Caco-2 (cell line): Measurements from ENCODE around the gene MYH6. TPM values are rescaled to one million over a fixed set of nuclear protein-coding genes. Genes with fewer than 3 reads are reported as not detected.

Experiments
- BruUV-seq: library from RNA; stranded (reverse); fragments of 400-500 nt; replicated peaks from 2 replicates; lab custom pipeline; 2021; lab: Mats Ljungman, UMichigan
- CTCF ChIA-PET: fragments of 300-600 bp; sonication (Branson Sonifier 250); formaldehyde crosslinking; loops from one replicate; lab custom pipeline; 2022; ENCODE audit warnings: antibody characterized with exemption; lab: Charles Lee
- POLR2A ChIA-PET: fragments of 300-600 bp; sonication (Branson Sonifier 250); formaldehyde crosslinking; loops from one replicate; lab custom pipeline; 2022; ENCODE audit warnings: antibody characterized with exemption; lab: Charles Lee
- DNase-seq, 2 experiments: peaks; one replicate each; pipeline versions ENCODE4 v3.0.0 to v3.0.0-alpha.2; 2020 to 2022
- H3K27me3 ChIP-seq: replicated peaks from 2 replicates; pipeline ENCODE4 v1.6.0; 2011; ENCODE audit warnings: low read length; ENCODE audit not compliant: control insufficient read depth, insufficient read depth
- H3K36me3 ChIP-seq: 2 replicates; pipeline ENCODE4 v1.5.1; 2011; ENCODE audit warnings: low read length; ENCODE audit not compliant: control insufficient read depth, insufficient read depth
- H3K4me1 ChIP-seq: fragments of 250-450 bp; sonication (Bioruptor Pico); 2 replicates; pipeline ENCODE4 v1.5.1; 2020; ENCODE audit warnings: mild to moderate bottlenecking
- H3K4me3 ChIP-seq: 2 replicates; pipeline ENCODE4 v1.5.1; 2011; ENCODE audit warnings: low read depth, mild to moderate bottlenecking, control low read depth, low read length
- H3K9me3 ChIP-seq: fragments of 250-450 bp; sonication (Bioruptor Pico); 2 replicates; pipeline ENCODE4 v1.5.1; 2020; ENCODE audit warnings: mild to moderate bottlenecking, moderate library complexity
- H3K27ac Mint-ChIP-seq: one replicate; pipeline ENCODE4 v1.8.0; 2022; ENCODE audit warnings: mixed read lengths; ENCODE audit not compliant: unreplicated experiment
- H3K27me3 Mint-ChIP-seq: one replicate; pipeline ENCODE4 v1.8.0; 2022; ENCODE audit warnings: mixed read lengths; ENCODE audit not compliant: insufficient read depth, unreplicated experiment
- H3K36me3 Mint-ChIP-seq: one replicate; pipeline ENCODE4 v1.8.0; 2022; ENCODE audit warnings: mild to moderate bottlenecking, mixed read lengths; ENCODE audit not compliant: insufficient read depth, unreplicated experiment
- H3K4me1 Mint-ChIP-seq: one replicate; pipeline ENCODE4 v1.8.0; 2022; ENCODE audit warnings: low read depth, mixed read lengths; ENCODE audit not compliant: unreplicated experiment
- H3K4me3 Mint-ChIP-seq: one replicate; pipeline ENCODE4 v1.8.0; 2022; ENCODE audit warnings: mild to moderate bottlenecking, moderate library complexity, mixed read lengths; ENCODE audit not compliant: unreplicated experiment
- H3K9me3 Mint-ChIP-seq: one replicate; pipeline ENCODE4 v1.8.0; 2022; ENCODE audit warnings: mixed read lengths; ENCODE audit not compliant: unreplicated experiment
- intact Hi-C: fragments of 100-400 bp; cut with micrococcal nuclease; formaldehyde crosslinking; loops from one replicate; pipeline ENCODE4 v1.10.0; 2022; ENCODE audit not compliant: unreplicated experiment
- total RNA-seq: library from RNA; stranded (reverse); gene quantifications from 2 replicates; pipeline ENCODE4 v1.2.3, GENCODE V29; 2022
- TF ChIP-seq, protein P1 (sequence below), 2 experiments: fragments of 200-600 bp in 1 of 2; IDR thresholded peaks; 1 replicate in 1 of 2; 2 replicates in 1 of 2; pipeline versions ENCODE4 v1.5.1 to v1.8.0; 2011 to 2022; ENCODE audit warnings: antibody characterized with exemption in 1 of 2, control low read depth in 1 of 2, inconsistent platforms in 1 of 2, low read depth in 1 of 2, low read length in 1 of 2, mild to moderate bottlenecking in 1 of 2, moderate library complexity in 1 of 2; ENCODE audit not compliant: insufficient read depth in 1 of 2, severe bottlenecking in 1 of 2, unreplicated experiment in 1 of 2

Gene MYH6
- total RNA-seq, 1 experiment from 2014 or later = not detected

DNA sequence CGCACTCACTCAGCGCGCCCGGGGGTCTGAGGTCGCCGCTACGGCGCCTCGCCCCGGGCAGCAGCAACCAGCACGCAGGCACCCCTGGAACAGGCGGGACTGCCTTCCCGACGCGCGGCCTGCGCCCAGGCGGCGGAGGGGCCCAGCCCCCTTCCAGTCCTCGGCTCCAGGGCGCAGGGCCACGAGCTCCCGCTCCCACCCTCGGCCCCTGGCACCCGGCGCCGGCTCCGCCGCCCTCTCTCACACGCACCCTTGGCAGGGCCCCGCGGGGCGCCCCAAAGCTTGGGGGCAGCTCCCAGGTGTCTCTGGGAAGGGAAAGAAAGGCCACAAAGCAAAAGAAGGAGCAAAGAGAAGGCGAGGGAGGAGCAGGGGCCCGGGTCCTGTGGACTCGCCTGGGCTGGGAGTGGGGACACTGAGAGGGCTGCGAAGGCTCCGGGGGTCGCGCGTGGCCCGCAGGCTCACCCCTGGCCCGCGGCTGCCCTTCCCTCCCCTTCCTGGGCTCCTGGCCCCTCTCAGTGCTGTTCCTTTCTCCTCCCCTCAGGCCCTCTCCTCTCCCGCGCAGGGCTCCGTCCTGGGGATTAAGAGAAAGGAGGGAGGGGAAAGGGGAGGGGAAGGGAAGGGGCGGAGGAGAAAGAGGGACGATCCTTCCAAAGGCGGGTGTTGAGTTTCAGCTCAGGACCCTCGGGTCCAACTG is 42.2 kb downstream of the MYH6 start:
- no peaks in the 10 kb centered on the region for H3K36me3 ChIP-seq
- H3K27ac Mint-ChIP-seq = no peak overlapping the region
- ChIA-PET CTCF (no interaction called here), POLR2A (no interaction called here)
- no peaks in the 10 kb centered on the region for H3K4me1 ChIP-seq
- H3K4me3 ChIP-seq = no peak overlapping the region
- DNase-seq = no peak
- no peaks in the 10 kb centered on the region for H3K4me1 Mint-ChIP-seq
- no peaks in the 10 kb centered on the region for H3K27me3 Mint-ChIP-seq
- no peaks in the 10 kb centered on the region for H3K27me3 ChIP-seq
- TF ChIP-seq, protein P1, sequence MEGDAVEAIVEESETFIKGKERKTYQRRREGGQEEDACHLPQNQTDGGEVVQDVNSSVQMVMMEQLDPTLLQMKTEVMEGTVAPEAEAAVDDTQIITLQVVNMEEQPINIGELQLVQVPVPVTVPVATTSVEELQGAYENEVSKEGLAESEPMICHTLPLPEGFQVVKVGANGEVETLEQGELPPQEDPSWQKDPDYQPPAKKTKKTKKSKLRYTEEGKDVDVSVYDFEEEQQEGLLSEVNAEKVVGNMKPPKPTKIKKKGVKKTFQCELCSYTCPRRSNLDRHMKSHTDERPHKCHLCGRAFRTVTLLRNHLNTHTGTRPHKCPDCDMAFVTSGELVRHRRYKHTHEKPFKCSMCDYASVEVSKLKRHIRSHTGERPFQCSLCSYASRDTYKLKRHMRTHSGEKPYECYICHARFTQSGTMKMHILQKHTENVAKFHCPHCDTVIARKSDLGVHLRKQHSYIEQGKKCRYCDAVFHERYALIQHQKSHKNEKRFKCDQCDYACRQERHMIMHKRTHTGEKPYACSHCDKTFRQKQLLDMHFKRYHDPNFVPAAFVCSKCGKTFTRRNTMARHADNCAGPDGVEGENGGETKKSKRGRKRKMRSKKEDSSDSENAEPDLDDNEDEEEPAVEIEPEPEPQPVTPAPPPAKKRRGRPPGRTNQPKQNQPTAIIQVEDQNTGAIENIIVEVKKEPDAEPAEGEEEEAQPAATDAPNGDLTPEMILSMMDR (IDR thresholded peaks at IDR 0.05; ENCODE audit: insufficient read depth in 1 of 2, low read depth in 1 of 2, low read length in 1 of 2, severe bottlenecking in 1 of 2, unreplicated experiment in 1 of 2) = no peak
- H3K4me3 Mint-ChIP-seq = no peak overlapping the region
- H3K9me3 ChIP-seq = no peaks in the 10 kb centered on the region
- intact Hi-C loops = no loop called here
- BruUV-seq = no TSS peak
- H3K36me3 Mint-ChIP-seq = peaks cover 6% of the 10 kb centered on the region
- H3K9me3 Mint-ChIP-seq = no peaks in the 10 kb centered on the region

DNA sequence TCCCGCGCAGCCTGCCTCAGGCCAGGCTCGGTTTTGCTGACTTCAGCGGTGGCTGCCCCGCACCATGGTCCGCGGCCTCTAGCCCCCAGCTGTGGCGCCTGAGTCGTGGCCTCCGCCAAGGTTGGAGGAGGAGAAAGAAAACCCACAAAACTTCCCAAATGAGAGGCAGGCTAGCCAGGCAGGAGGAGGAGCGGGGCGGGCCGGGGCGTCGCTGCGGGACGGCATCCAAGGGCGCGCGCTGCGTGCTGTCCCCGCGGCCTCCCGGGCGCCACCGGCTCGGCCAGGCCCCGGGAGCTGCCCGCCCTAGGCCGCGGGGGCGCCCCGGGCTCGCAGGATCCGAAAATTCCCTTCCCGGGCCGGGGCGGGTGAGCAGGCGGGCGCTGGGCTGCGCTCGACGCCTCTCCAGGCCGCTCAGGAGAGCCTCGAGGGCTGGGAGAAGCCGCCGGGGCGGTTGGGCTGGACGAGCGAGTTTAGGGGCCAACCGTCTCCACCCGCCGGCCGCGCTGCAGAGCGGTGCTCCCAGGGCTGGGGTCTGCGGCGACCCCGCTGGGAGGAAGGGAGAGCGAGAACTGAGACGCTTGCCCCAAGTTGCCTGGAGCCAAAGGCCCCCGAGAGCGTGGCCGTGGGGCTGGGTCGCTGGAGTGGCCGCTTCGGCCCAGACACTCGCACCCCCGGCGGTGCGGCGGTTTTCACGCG is 42.9 kb downstream of the MYH6 start, which contains the start of gene EFS:
EFS (minus strand) TSS at position 137 of the 696 bp plus-strand sequence. CDS start 147 bp downstream, outside the sequence.
- TF ChIP-seq, protein P1 (IDR thresholded peaks at IDR 0.05; ENCODE audit: insufficient read depth in 1 of 2, low read depth in 1 of 2, low read length in 1 of 2, severe bottlenecking in 1 of 2, unreplicated experiment in 1 of 2) = no peak
- Mint-ChIP-seq H3K4me3 (peak within 1 kb of the TSS; percentile 20), H3K9me3 (no peaks in the 10 kb centered on the region), H3K4me1 (no peaks in the 10 kb centered on the region), H3K27ac (no peak within 1 kb of the TSS), H3K27me3 (no peaks in the 10 kb centered on the region), H3K36me3 (peaks cover 6% of the 10 kb centered on the region)
- intact Hi-C loops = no loop called here
- H3K27me3 ChIP-seq = no peaks in the 10 kb centered on the region
- CTCF ChIA-PET = no interaction called here
- no peak for DNase-seq
- no peaks in the 10 kb centered on the region for H3K9me3 ChIP-seq
- POLR2A ChIA-PET = no interaction called here
- H3K4me1 ChIP-seq = no peaks in the 10 kb centered on the region
- no peak within 1 kb of the TSS for H3K4me3 ChIP-seq
- no peaks in the 10 kb centered on the region for H3K36me3 ChIP-seq
- no TSS peak for BruUV-seq

DNA sequence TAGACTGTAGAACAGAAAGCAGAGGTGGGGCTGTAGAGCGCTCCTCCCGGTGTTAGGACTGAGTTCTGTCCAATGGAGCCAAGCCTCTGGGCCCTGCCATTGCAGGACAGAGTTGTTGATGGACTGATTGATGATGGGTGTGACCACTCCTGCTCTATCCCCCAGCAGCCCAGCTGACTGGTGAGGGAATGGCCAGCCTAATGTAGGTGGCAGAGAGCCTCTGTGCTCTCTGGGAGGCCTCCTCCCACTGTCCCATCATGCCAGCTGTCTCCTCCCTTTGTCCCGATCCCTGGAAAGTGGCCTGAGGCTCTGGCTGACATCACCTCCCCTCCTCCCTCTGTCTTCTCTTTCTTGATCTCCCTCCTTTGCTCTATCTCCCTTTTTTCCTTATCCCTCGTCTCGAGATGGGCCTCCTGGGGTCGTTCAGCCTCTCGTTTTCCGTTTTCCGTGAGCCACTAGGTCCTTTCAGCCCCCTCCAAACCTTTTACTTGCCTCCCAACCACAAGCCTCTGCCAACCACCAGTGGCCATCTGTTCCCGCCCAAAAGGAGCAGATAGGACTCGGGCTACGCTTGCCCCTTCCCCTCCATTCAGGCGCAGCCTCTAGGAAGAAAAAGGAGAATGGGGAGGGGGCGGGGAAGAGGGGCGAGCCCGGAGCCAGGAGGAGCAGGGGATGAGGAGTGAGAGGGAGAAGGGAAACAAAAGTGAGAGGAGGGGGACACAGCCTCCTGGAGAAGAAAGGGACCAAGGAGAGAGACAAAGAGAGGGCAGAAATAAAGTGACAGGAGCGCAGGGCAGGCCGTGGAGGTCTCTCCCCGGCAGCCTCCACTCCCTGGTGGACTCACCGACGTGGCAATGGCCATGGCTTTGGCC is 43.7 kb downstream of the MYH6 start:
- H3K27me3 ChIP-seq = no peaks in the 10 kb centered on the region
- no peaks in the 10 kb centered on the region for H3K9me3 ChIP-seq
- intact Hi-C loops = no loop called here
- H3K4me1 Mint-ChIP-seq = no peaks in the 10 kb centered on the region
- no peak overlapping the region for H3K4me3 ChIP-seq
- ChIA-PET CTCF (no interaction called here), POLR2A (no interaction called here)
- H3K4me3 Mint-ChIP-seq = peak overlapping the region; percentile 20
- H3K27ac Mint-ChIP-seq = no peak overlapping the region
- no peaks in the 10 kb centered on the region for H3K36me3 ChIP-seq
- H3K36me3 Mint-ChIP-seq = peaks cover 6% of the 10 kb centered on the region
- BruUV-seq = no TSS peak
- TF ChIP-seq, protein P1 (IDR thresholded peaks at IDR 0.05; ENCODE audit: insufficient read depth in 1 of 2, low read depth in 1 of 2, low read length in 1 of 2, severe bottlenecking in 1 of 2, unreplicated experiment in 1 of 2) = no peak
- peak in 1 of 2 experiments; percentile 23 for DNase-seq
- no peaks in the 10 kb centered on the region for H3K4me1 ChIP-seq
- no peaks in the 10 kb centered on the region for H3K27me3 Mint-ChIP-seq
- no peaks in the 10 kb centered on the region for H3K9me3 Mint-ChIP-seq
